SK-N-SH treated with all-trans-retinoic acid at 6 μM for 48 hours (cell line): ENCODE measurements around the gene GJD2.

Experiments
- ATAC-seq: fragments of 200-7000 bp; cut with Tn5 transposase; 3 replicates; pipeline ENCODE4 v1.9.1; 2020; ENCODE audit warnings: mild to moderate bottlenecking, moderate library complexity
- ARNTL ChIP-seq: fragments of 450-650 bp; formaldehyde crosslinking; IDR thresholded peaks from 2 replicates; pipeline ENCODE4 v1.5.0; 2020; ENCODE audit warnings: low read depth, mild to moderate bottlenecking, moderate library complexity, borderline replicate concordance
- BACH2 ChIP-seq: fragments of 250-450 bp; sonication (Bioruptor Pico); IDR thresholded peaks from 2 replicates; pipeline ENCODE4 v1.9.0; 2021; ENCODE audit warnings: mild to moderate bottlenecking, borderline replicate concordance
- CREB5 ChIP-seq: fragments of 250-450 bp; sonication (Bioruptor Pico); IDR thresholded peaks from 2 replicates; pipeline ENCODE4 v1.5.1; 2020; ENCODE audit warnings: low read depth, mild to moderate bottlenecking, moderate library complexity
- CSDC2 ChIP-seq: fragments of 250-450 bp; sonication (Bioruptor Pico); IDR thresholded peaks from 2 replicates; pipeline ENCODE4 v1.5.0; 2020; ENCODE audit warnings: mild to moderate bottlenecking, moderate library complexity
- CSRNP3 ChIP-seq: fragments of 250-450 bp; sonication (Bioruptor Pico); IDR thresholded peaks from 2 replicates; pipeline ENCODE4 v1.5.1; 2021; ENCODE audit warnings: mild to moderate bottlenecking, moderate library complexity
- ESRRG ChIP-seq: fragments of 250-450 bp; sonication (Bioruptor Pico); IDR thresholded peaks from 2 replicates; pipeline ENCODE4 v1.6.1; 2021; ENCODE audit warnings: mild to moderate bottlenecking
- GLIS3 ChIP-seq: fragments of 250-450 bp; sonication (Bioruptor Pico); IDR thresholded peaks from 2 replicates; pipeline ENCODE4 v1.5.0; 2020; ENCODE audit warnings: mild to moderate bottlenecking, moderate library complexity
- ISL1 ChIP-seq: fragments of 250-450 bp; sonication (Bioruptor Pico); IDR thresholded peaks from 2 replicates; pipeline ENCODE4 v2.1.2; 2022; ENCODE audit warnings: mild to moderate bottlenecking, moderate library complexity
- OSR1 ChIP-seq: fragments of 250-450 bp; sonication (Bioruptor Pico); IDR thresholded peaks from 2 replicates; pipeline ENCODE4 v1.8.0; 2022; ENCODE audit warnings: moderate library complexity, mild to moderate bottlenecking, inconsistent platforms
- PATZ1 ChIP-seq: fragments of 250-450 bp; sonication (Bioruptor Pico); IDR thresholded peaks from 2 replicates; pipeline ENCODE4 v1.8.0; 2020; ENCODE audit warnings: mild to moderate bottlenecking, moderate library complexity, borderline replicate concordance
- PPARA ChIP-seq: fragments of 250-450 bp; sonication (Bioruptor Pico); IDR thresholded peaks from 2 replicates; pipeline ENCODE4 v1.5.0; 2020; ENCODE audit warnings: mild to moderate bottlenecking, borderline replicate concordance
- RARB ChIP-seq: fragments of 250-450 bp; sonication (Bioruptor Pico); IDR thresholded peaks from 2 replicates; pipeline ENCODE4 v1.8.0; 2021; ENCODE audit warnings: mild to moderate bottlenecking, moderate library complexity
- SNAI2 ChIP-seq: fragments of 250-450 bp; sonication (Bioruptor Pico); IDR thresholded peaks from 2 replicates; pipeline ENCODE4 v1.5.0; 2020; ENCODE audit warnings: mild to moderate bottlenecking, moderate library complexity
- TCF4 ChIP-seq: fragments of 250-450 bp; sonication (Bioruptor Pico); IDR thresholded peaks from 2 replicates; pipeline ENCODE4 v1.8.0; 2021; ENCODE audit warnings: mild to moderate bottlenecking, moderate library complexity, borderline replicate concordance
- TOX ChIP-seq: fragments of 250-450 bp; sonication (Bioruptor Pico); IDR thresholded peaks from 2 replicates; pipeline ENCODE4 v1.8.0; 2021; ENCODE audit warnings: mild to moderate bottlenecking, moderate library complexity, borderline replicate concordance
- TSHZ2 ChIP-seq: fragments of 250-450 bp; sonication (Bioruptor Pico); IDR thresholded peaks from 2 replicates; pipeline ENCODE4 v1.5.0; 2020; ENCODE audit warnings: mild to moderate bottlenecking, moderate library complexity
- ZC3H10 ChIP-seq: fragments of 250-450 bp; sonication (Bioruptor Pico); IDR thresholded peaks from 2 replicates; pipeline ENCODE4 v1.5.1; 2021; ENCODE audit warnings: mild to moderate bottlenecking, moderate library complexity
- ZFP3 ChIP-seq: fragments of 250-450 bp; sonication (Bioruptor Pico); IDR thresholded peaks from 2 replicates; pipeline ENCODE4 v1.5.0; 2020; ENCODE audit warnings: mild to moderate bottlenecking, moderate library complexity
- ZNF565 ChIP-seq: fragments of 450-650 bp; formaldehyde crosslinking; conservative IDR thresholded peaks from 2 replicates; pipeline ENCODE4 v1.5.0; 2020; ENCODE audit warnings: low read depth, mild to moderate bottlenecking, moderate library complexity
- ZNF70 ChIP-seq: fragments of 450-650 bp; formaldehyde crosslinking; IDR thresholded peaks from 2 replicates; pipeline ENCODE4 v1.5.0; 2020; ENCODE audit warnings: mild to moderate bottlenecking, moderate library complexity
- ZNF8 ChIP-seq: fragments of 450-650 bp; formaldehyde crosslinking; IDR thresholded peaks from 2 replicates; pipeline ENCODE4 v1.5.0; 2020; ENCODE audit warnings: mild to moderate bottlenecking, moderate library complexity

The GJD2 gene

GRCh38 chr15:34802371-34802770 is 47.6 kb upstream of the GJD2 start:
- no peak for TF ChIP-seq PPARA (CRISPR knock-in tag)
- no peak for TF ChIP-seq ISL1
- TF ChIP-seq ZNF8 (CRISPR knock-in tag), result no peak
- TF ChIP-seq CREB5 (CRISPR knock-in tag), result no peak
- no peak for TF ChIP-seq OSR1
- no peak for TF ChIP-seq TSHZ2
- no peak for TF ChIP-seq SNAI2 (CRISPR knock-in tag)
- no peak for TF ChIP-seq PATZ1 (CRISPR knock-in tag)
- no peak for TF ChIP-seq BACH2 (CRISPR knock-in tag)
- TF ChIP-seq ESRRG (CRISPR knock-in tag), result no peak
- TF ChIP-seq RARB (CRISPR knock-in tag), result no peak
- TF ChIP-seq TOX (CRISPR knock-in tag), result no peak
- no peak for TF ChIP-seq CSDC2 (CRISPR knock-in tag)
- TF ChIP-seq TCF4 (CRISPR knock-in tag), result no peak
- TF ChIP-seq GLIS3 (CRISPR knock-in tag), result no peak
- TF ChIP-seq ZC3H10 (CRISPR knock-in tag), result no peak
- TF ChIP-seq ZNF565, result no peak
- ATAC-seq, result no peak

GRCh38 chr15:34799149-34800101 is 44.6 kb upstream of the GJD2 start:
- TF ChIP-seq ZNF70 (CRISPR knock-in tag) (no peak), TCF4 (CRISPR knock-in tag) (peak; percentile 54; the same call in 1 of the 2 replicates)
- peak; percentile 86 for ATAC-seq

- no peak for ATAC-seq
- TF ChIP-seq ZC3H10 (CRISPR knock-in tag), result no peak
- no peak for TF ChIP-seq ZFP3 (CRISPR knock-in tag)
- TF ChIP-seq CSRNP3 (CRISPR knock-in tag), result no peak
- no peak for TF ChIP-seq PPARA (CRISPR knock-in tag)
- no peak for TF ChIP-seq CSDC2 (CRISPR knock-in tag)
- no peak for TF ChIP-seq ZNF8 (CRISPR knock-in tag)
- no peak for TF ChIP-seq ARNTL (CRISPR knock-in tag)
- TF ChIP-seq OSR1, result no peak
- no peak for TF ChIP-seq CREB5 (CRISPR knock-in tag)
- TF ChIP-seq ESRRG (CRISPR knock-in tag), result no peak
- no peak for TF ChIP-seq PATZ1 (CRISPR knock-in tag)
- TF ChIP-seq ISL1, result no peak
- TF ChIP-seq, all 23 proteins: peak for 0
Observed at GRCh38 chr15:34796847-34797435, 42.1 kb upstream of the GJD2 start.
